ENCODE data around the gene UNC13A. TPM values are rescaled to one million over a fixed set of nuclear protein-coding genes. Genes with fewer than 3 reads are reported as not detected.

The UNC13A gene
- total and polyA plus RNA-seq, 2 of the 13 experiments (the other 11 are each of a cell fraction or from before 2014, with no cell fraction given) = 0.11 to 0.45 TPM

DNA sequence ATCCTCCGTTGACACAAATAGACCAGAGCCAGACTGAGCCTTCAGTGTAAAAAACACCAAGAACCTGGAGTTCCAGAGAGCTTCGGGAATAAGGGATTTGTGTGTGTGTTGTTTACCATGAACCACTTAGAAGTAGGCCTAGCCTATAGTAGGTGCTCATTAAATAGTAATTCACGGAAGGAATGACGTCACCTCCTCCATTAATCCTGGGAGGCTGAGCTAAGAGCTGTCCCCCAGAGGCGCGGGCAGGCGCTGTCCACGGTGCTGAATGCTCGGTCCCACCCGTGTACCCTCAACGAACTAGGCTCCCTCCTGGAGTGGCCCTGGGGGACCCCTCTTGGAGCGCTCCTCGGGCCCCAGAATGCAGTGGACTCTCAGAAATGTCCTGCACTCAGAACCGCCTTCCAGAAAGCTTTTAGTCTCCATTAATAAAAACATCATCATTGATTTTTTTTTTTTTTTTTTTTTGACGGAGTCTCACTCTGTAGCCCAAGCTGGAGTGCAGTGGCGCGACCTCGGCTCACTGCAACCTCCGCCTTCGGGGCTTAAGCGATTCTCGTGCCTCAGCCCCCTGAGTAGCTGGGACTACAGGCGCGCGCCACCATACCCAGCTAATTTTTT, 6.5 kb downstream of the UNC13A start (continued):
- TF ChIP-seq PATZ1 (CRISPR knock-in tag; IDR thresholded peaks at IDR 0.05) (no peak), PRDM15 (CRISPR knock-in tag; IDR thresholded peaks at IDR 0.05) (no peak), IRX3 (CRISPR knock-in tag; IDR thresholded peaks at IDR 0.05; ENCODE audit: borderline replicate concordance, low read depth) (no peak), PLRG1 (conservative IDR thresholded peaks at IDR 0.05) (no peak), GMEB2 (CRISPR knock-in tag; IDR thresholded peaks at IDR 0.05; ENCODE audit: low read depth) (no peak), ZNF230 (CRISPR knock-in tag; IDR thresholded peaks at IDR 0.05) (no peak), ZFP37 (CRISPR knock-in tag; IDR thresholded peaks at IDR 0.05; ENCODE audit: borderline replicate concordance) (peak; percentile 55; the same call in 1 of the 2 replicates), ZSCAN30 (CRISPR knock-in tag; IDR thresholded peaks at IDR 0.05) (no peak), TSC22D2 (CRISPR knock-in tag; IDR thresholded peaks at IDR 0.05; ENCODE audit: borderline replicate concordance) (0 out of 2 replicates have a peak, but pooled peaks have one; percentile 68), ZNF660 (CRISPR knock-in tag; IDR thresholded peaks at IDR 0.05; ENCODE audit: borderline replicate concordance, low read depth) (no peak), ZNF296 (CRISPR knock-in tag; conservative IDR thresholded peaks at IDR 0.05) (no peak), MBNL3 (CRISPR knock-in tag; conservative IDR thresholded peaks at IDR 0.05) (no peak), ATF4 (CRISPR knock-in tag; IDR thresholded peaks at IDR 0.05) (no peak), RXRB (CRISPR knock-in tag; IDR thresholded peaks at IDR 0.05; ENCODE audit: borderline replicate concordance) (no peak), ZNF777 (CRISPR knock-in tag; IDR thresholded peaks at IDR 0.05) (no peak), TGIF2 (CRISPR knock-in tag; IDR thresholded peaks at IDR 0.05) (0 out of 2 replicates have a peak, but pooled peaks have one; percentile 30), HOXA5 (CRISPR knock-in tag; IDR thresholded peaks at IDR 0.05) (peak; percentile 65; the same call in 1 of the 2 replicates)
- TF ChIP-seq, protein P1, sequence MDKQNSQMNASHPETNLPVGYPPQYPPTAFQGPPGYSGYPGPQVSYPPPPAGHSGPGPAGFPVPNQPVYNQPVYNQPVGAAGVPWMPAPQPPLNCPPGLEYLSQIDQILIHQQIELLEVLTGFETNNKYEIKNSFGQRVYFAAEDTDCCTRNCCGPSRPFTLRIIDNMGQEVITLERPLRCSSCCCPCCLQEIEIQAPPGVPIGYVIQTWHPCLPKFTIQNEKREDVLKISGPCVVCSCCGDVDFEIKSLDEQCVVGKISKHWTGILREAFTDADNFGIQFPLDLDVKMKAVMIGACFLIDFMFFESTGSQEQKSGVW (CRISPR knock-in tag; IDR thresholded peaks at IDR 0.05; ENCODE audit: borderline replicate concordance) = no peak
- TF ChIP-seq, protein P2, sequence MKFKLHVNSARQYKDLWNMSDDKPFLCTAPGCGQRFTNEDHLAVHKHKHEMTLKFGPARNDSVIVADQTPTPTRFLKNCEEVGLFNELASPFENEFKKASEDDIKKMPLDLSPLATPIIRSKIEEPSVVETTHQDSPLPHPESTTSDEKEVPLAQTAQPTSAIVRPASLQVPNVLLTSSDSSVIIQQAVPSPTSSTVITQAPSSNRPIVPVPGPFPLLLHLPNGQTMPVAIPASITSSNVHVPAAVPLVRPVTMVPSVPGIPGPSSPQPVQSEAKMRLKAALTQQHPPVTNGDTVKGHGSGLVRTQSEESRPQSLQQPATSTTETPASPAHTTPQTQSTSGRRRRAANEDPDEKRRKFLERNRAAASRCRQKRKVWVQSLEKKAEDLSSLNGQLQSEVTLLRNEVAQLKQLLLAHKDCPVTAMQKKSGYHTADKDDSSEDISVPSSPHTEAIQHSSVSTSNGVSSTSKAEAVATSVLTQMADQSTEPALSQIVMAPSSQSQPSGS (CRISPR knock-in tag; IDR thresholded peaks at IDR 0.05) = peak; percentile 58; the same call in 1 of the 2 replicates

All from HepG2 (cell line).